Activated T-cell treated with anti-CD3 and anti-CD28 coated beads for 24 hours (primary cell): ENCODE measurements around the gene CYP11A1.
"Not testable (repeated sequence)": the region's sequence is repeated elsewhere in the genome, so short reads cannot be mapped to it uniquely, and the experiment has no call there.

Experiments
- DNase-seq: peaks from one replicate; pipeline ENCODE4 v3.0.0-alpha.2; 2020; ENCODE audit warnings: low read depth

CYP11A1 gene

GRCh38 chr15:74400915-74401757 lies 33.7 kb upstream of the CYP11A1 start:
- no peak for DNase-seq

- no peak for DNase-seq
Measured at GRCh38 chr15:74400313-74400860, 32.9 kb upstream of the CYP11A1 start.

- DNase-seq: no peak
Measured at GRCh38 chr15:74399511-74400312, 32.3 kb upstream of the CYP11A1 start.

DNA sequence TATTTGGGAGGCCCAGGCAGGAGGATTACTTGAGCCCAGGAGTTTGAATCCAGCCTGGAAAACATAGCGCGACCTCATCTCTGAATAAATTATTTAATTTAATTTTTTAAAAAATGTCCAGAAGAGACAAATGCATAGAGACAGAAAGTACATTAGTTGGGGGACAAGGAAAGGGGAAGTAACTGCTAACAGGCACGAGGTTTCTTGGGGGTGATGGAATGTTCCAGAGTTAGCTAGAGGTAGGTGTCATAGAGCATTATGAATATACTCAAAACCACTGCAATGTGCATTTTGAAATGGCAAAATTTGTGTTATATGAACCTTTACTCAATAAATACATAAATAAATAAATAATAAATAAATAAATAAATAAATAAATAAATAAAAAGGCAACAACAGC lies 31.7 kb upstream of the CYP11A1 start:
- no peak for DNase-seq

DNA sequence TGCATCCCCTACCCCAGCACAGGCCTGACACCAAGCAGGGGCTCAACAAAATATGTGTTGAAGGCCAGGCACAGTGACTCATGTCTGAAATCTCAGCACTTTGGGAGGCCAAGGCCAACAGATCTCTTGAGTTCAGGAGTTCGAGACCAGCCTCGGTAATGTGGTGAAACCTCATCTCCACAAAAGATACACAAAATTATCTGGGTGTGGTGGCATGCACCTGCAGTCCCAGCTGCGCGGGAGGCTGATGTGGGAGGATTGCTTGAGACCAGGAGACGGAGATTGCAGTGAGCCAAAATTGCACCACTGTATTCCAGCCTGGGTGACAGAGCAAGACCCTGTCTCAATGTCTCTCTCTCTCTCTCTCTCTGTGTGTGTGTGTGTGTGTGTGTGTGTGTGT lies 30.7 kb upstream of the CYP11A1 start:
- DNase-seq: no peak

DNA sequence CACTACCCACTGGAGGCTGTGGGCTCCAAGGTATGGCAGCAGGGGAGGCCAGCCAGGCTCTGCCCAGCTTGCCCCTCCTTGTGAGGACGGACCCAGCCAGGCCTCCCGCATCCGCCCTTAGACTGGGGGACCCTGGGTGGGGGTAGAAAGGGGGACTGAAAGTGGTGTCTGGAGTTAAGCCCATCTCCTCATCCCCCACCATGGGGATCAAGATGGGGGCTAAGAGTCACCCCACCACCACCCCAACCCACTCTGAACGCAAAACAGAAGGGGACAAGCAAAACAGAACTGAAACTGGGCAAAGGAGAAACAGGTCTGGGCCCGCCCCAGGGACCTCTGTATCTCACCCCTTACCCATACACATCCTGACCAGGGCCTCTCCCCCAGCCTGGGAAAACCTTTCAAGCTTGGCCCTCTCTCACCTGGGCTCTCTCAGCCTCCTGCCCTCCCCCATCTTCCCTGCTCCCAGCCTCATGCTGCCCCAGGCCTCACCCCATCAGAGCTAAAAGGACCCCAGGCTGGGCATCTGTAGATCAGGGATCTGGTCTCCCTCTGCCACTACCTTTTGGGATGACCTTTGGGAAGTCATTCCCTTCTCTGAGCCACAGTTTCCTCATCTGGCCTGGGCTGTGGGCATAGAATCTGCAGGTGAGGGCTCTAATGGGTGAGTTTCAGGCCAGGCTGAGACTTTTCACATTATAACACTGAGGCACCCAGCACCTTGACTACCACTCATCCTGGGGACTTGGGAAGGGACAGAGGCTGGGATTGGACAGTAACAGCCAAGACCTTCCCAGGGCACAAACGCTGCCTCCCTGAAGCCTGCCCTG lies 30.0 kb upstream of the CYP11A1 start:
- no peak for DNase-seq

DNA sequence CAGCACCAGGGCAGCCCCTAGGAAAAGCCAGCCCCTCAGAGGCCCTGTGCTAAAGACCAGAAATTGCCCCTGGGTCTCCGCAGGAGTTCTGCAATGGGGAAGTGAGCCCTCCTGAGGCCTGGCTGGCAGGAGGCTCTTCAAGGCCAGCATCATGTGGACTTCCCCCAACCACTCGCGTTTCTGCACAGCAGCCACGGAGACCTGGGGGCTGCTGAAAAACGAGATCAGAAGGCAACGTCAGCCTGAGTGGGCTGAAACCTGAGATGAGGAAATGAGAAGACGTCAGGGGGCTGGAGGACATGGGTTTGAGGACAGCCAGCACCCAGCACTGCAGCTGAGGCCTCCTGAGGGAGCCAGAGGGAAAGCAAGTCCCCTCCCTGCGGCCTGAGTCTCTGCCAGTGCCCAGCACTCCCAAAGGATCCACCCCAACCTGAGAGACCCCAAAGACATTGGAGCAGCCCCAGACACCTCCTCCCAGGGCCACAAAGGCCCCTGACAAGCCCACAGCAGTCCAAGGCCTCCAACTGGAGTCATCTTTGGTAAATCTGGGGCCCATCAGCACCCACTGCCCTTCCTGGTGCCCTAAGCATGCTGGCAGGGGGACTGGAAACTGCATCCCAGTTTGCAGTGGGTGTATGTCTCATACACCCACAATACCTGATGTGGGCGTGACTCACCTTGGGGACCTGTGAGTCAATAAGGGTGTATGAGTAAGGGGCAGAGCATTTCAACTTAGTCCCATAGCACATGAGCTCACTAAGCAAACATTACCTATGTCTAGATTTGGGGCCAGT lies 29.2 kb upstream of the CYP11A1 start:
- no peak for DNase-seq

- DNase-seq: no peak
Measured at GRCh38 chr15:74396146-74396438, 28.6 kb upstream of the CYP11A1 start.

- DNase-seq: no peak
Measured at GRCh38 chr15:74395319-74396145, 28.1 kb upstream of the CYP11A1 start.

DNA sequence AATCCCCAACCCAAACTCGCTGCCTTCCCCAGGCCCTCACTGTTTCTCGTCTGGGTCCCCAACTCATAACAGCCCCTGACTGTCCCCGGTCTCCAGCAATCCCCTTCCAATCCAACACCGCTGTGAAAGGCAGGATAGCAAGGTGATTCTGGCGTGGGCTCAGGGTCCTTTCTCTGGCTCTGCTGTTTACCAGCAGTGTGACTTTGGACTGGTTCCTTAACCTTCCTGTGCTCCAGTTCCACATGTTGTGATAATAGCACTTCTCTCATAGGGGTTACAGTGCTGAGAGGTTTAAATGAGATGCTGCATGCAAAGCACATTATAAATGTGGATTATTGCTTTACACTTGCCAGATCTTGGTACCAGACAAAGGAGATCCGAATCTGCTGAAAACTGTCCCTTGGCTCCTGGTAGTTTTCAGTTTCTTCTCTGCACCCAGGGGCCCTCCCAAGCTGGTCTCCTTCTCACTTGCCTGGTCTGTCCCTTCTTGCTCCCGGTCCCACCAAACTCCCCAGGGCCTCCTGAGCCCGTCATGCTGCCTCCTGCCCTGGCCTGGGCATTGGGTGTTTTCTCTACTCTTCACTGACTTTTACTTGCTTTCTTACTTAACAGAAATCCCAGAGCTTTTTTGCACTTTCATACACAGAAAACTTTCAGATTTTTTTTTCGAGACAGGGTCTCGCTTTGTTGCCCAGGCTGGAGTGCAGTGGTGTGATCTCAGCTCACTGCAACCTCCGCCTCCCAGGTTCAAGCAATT lies 26.8 kb upstream of the CYP11A1 start:
- DNase-seq: no peak

DNA sequence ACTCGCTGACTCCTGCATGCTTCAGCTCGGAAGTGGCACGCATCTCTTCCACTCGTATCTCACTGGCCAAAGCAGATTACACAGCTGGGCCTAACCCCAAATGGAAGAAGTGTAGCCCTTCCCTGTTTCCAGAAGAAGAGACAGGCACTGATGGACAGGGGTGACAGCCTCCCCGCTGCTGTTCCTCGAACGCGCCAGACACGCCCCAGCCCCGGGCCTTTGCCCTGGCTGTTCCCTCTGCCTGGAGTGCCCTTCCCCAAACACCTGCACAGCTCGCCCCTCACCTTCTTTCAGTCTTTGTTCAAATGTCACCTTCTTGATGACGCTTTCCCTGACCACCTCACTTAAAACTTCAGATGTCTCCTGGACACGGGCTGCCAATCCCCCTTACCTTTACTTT lies 26.0 kb upstream of the CYP11A1 start:
- no peak for DNase-seq

GRCh38 chr15:74392902-74393301 lies 25.5 kb upstream of the CYP11A1 start:
- no peak for DNase-seq

GRCh38 chr15:74392451-74392830 lies 25.0 kb upstream of the CYP11A1 start:
- DNase-seq: no peak

- no peak for DNase-seq
Measured at GRCh38 chr15:74391582-74392450, 24.4 kb upstream of the CYP11A1 start.

GRCh38 chr15:74390647-74391288 lies 23.3 kb upstream of the CYP11A1 start:
- no peak for DNase-seq

DNA sequence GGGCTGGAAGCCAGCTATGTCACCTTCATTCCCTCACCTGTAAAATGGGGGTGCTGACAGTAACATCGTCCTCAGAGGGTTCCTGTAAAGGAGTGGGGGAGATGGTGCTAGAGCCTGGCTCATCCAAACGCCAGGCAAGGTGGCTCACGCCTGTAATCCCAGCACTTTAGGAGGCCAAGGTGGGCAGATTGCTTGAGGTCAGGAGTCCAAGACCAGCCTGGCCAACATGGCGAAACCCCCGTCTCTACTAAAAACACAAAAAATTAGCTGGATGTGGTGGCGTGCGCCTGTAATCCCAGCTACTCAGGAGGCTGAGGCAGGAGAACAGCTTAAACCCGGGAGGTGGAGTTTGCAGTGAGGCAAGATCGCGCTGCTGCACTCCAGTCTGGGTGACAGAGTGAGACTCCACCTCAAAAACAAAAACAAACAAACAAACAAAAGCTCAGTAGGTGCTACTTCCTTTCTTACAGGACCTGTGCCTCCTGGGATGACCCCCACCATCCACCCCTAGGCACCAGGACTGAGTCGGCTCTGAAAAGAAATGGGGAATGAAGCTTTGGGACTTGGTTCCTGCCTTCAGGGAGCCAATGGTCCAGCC lies 22.7 kb upstream of the CYP11A1 start:
- not testable (repeated sequence) for DNase-seq

GRCh38 chr15:74389241-74390048 lies 22.0 kb upstream of the CYP11A1 start:
- DNase-seq: no peak
